Retinal pigment epithelial cell (primary cell): Measurements from ENCODE around the gene HOXB9.

Experiments
- DNase-seq: peaks from one replicate; pipeline ENCODE4 v3.0.0-alpha.2; 2010; ENCODE audit warnings: low read depth
- H3K4me3 ChIP-seq: 2 replicates; pipeline ENCODE4 v1.5.1; 2011; ENCODE audit warnings: mild to moderate bottlenecking, low read length, control low read depth, moderate library complexity
- TF ChIP-seq, protein P1 (sequence below): conservative IDR thresholded peaks from 2 replicates; pipeline ENCODE4 v1.5.1; 2011; ENCODE audit warnings: low read depth, low read length, control low read depth, inconsistent platforms

The HOXB9 gene

DNA sequence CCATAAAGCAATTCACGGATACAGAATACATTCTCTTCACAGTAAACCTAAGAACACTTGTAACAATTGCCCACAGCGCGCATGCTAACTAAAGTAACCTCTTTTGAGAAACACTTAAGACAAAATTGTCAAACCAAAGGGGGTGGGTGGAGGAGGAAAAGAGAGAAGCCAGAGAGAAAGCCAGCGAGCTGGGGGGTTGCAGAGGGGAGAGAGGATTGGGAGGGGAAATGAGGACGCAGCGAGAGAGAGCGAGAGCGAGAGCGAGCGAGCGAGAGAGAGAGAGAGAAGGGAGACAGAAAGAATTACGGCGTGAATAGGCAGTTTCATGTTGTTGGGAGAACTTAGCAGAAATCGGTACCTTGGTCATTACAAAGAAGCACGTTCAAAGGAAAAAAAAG, 13.7 kb downstream of the HOXB9 start:
- H3K4me3 ChIP-seq: no peak overlapping the region
- DNase-seq: no peak
- TF ChIP-seq, protein P1, sequence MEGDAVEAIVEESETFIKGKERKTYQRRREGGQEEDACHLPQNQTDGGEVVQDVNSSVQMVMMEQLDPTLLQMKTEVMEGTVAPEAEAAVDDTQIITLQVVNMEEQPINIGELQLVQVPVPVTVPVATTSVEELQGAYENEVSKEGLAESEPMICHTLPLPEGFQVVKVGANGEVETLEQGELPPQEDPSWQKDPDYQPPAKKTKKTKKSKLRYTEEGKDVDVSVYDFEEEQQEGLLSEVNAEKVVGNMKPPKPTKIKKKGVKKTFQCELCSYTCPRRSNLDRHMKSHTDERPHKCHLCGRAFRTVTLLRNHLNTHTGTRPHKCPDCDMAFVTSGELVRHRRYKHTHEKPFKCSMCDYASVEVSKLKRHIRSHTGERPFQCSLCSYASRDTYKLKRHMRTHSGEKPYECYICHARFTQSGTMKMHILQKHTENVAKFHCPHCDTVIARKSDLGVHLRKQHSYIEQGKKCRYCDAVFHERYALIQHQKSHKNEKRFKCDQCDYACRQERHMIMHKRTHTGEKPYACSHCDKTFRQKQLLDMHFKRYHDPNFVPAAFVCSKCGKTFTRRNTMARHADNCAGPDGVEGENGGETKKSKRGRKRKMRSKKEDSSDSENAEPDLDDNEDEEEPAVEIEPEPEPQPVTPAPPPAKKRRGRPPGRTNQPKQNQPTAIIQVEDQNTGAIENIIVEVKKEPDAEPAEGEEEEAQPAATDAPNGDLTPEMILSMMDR: no peak

DNA sequence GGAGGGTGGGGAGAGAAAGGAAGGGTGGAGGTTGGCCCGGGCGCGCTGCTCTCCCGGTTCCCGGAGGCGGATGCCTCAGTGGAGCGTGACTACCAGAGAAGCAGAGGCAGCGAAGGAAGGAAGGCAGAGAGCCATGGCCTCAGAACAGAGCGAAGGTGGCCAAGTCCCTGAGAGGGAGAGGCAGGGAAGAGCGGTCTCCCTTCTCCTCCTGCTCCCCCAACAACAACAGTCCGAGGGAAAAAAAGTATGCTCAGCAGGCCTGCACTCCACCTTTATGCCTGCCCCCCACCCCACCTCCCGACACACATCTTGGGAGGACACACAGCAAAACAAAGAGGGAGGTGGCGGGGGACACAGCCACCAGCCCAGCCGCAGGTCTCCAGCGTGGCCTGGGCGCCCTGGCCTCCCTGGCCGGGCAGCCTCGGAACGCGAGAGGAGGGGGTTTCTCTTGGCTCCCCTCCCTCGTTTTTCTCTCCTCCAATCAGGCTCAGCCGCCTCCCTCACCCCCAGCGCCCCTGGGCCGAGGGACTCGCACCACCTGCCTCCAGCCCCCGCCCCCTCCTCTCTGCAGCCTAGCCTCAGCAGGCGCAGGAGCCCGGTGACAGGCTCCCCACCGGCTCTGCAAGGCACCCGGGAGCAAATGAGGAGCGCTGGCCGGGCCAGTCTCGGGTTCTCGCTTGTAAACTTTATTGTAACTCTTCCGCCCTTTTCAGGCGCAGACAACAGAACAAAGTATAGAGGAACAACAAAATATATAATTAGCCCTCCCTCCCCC, 14.3 kb downstream of the HOXB9 start:
- TF ChIP-seq, protein P1: no peak
- no peak for DNase-seq
- H3K4me3 ChIP-seq: no peak overlapping the region

DNA sequence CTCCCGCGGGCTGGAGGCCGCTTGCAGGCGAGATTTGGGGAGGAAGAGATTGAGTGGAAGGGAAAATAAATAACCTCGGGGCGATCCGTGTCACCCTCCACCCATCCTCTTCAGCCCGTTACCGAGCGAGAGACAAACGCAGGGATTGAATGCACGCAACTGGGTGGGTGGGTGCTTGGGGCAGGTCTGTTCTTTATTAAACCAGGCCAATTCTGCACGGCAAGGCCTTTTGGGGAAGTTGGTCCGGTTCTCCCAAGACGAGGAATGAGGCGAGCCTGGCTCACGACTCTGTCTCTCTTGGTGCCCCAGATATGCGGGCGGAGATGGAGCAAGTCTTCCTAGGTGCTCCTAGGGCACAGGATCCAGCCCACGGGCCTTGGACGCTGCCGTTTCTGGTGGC, 14.9 kb downstream of the HOXB9 start:
- DNase-seq: no peak
- TF ChIP-seq, protein P1: no peak
- H3K4me3 ChIP-seq: no peak overlapping the region

DNA sequence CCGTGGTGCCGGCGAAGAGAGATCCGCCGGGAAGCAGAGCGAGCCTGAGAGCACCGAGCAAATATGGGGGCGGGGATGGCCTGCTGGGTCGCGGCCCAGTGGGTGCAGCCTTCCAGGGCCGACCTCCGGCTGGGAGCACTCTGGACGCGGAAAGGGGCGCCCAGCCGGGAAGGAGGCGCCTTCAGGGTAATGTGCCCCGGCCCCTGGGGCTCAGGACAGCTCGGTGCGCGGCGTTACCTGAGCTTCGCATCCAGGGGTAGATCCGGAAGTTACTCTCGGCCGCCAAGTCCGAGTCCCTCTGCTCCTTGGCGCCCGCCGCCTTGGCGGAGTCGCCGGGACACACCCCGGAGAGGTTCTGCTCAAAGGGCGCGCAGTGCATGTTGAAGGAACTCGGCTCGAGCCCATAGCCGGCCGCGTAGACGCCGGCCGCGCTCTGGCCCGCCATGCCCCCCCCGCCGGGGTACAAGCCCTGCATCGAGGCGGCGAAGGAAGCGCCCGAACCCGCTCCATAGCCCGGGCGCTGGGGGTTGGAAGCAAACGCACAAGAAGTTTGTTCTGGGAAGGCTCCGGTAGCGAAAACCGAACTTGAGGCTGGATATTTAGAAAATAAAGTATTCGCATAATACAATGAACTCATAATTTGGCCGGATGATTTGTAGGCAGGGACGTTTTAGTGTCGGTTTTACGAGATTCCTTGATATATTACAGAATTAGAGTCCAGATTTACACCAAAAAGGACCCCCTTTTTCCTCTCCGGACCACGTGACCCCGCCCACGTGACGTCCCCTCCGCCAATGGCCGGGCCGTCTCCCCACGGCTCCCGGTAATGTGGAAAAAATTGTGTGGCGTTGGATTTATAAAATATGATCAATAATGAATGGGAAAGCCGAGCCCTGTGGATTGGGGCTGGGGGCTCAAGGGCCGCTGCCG, 15.6 kb downstream of the HOXB9 start, which contains the start of gene HOXB7:
Gene HOXB7 (minus strand): TSS at position 736 of the 930 bp plus-strand sequence. CDS start 99 bp downstream, at position 637.
- TF ChIP-seq, protein P1: no peak
- no peak for DNase-seq
- no peak within 1 kb of the TSS for H3K4me3 ChIP-seq

DNA sequence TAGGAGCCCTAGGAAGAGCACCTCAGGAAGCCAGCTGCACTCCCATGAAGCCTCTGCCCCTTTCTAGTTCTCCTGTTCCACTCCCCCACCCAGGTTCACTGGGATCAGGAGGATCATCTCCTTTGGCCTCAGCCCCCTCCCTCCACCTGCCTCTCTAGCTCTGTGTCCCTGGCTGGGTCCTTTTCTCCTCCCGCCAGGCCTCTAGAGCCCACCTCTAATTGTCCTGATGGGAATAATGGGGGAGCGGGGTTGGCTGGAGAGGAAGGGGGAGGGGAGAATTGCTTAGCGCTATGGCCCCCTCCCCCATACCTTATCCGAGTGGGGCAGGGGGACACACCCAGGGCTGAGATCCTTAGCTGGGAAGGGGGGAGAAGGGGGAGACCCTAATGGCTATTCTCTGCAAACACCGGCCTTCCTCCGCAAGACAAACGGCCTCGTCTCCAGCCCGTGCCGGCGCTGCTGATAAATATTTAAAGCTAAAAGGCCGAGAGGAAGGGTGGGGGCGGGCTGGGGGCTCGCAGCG, 16.3 kb downstream of the HOXB9 start:
- no peak overlapping the region for H3K4me3 ChIP-seq
- DNase-seq: no peak
- TF ChIP-seq, protein P1: no peak

DNA sequence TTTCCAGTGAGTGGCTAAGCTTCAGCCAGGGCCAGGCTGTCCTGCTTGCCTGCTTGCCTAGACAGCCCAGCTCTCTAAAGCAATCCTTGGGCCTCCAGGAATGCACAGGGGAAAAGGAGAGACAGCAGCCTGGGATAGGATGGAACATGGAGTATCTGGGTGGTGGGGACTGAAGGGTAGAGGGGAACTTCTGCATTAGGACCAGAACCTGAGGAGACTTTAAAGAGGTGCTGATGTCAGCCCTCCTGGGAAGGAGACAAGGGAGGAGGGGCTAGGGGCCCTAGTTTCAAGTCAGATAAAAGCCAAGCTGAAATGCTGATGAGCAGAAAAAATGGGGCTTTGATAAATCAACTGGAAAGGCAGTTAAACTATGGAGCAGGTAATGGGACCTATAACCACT, 17.1 kb downstream of the HOXB9 start:
- TF ChIP-seq, protein P1: no peak
- DNase-seq: no peak
- no peak overlapping the region for H3K4me3 ChIP-seq
